Activated CD4-positive, CD25-positive, alpha-beta regulatory T cell (primary cell): ENCODE results near the gene FCAMR.

Experiments used
- DNase-seq, 4 experiments: peaks; one replicate each; lab custom pipeline; 2025; lab: John Stamatoyannopoulos, UW

FCAMR gene

DNA sequence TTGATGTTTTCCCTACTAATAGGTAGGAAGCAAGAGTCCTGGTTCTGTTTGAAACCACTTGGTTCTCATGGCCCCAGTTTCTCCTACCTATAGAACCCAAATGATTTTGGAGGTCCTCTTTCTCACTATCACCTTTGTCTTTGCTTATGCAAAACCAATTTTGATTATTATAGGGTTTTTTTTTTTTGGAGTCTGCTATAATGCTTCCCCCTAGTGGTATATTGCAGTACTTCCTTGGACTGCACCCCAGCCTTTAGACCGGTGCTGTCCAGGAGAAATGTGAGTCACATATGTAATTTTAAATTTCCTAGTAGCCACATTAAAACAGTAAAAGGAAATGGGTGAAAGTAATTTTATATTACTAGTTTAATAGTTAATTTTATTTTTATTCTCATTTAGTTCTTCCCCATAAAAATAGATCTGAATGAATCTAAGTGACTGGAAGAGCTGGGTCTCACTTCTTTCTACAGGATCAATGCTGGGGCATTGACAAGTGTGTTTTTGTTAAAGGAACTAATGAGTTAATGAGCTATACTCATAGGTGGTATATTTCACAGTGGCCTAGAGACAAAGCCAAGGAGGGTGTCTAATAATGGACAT lies 59.1 kb downstream of the FCAMR start:
- DNase-seq = no peak

- DNase-seq = no peak
Observed at GRCh38 chr1:206909883-206910318, 60.4 kb downstream of the FCAMR start.

- DNase-seq = peak in 2 of 4 experiments; percentile 29 to 30
Observed at GRCh38 chr1:206909161-206909882, 60.9 kb downstream of the FCAMR start.

GRCh38 chr1:206908038-206908437 lies 62.2 kb downstream of the FCAMR start:
- no peak for DNase-seq
